ENCODE measurements around the gene PHRF1.

Gene PHRF1

GRCh38 chr11:630871-631270 lies 54.6 kb downstream of the PHRF1 start:
- no peak overlapping the region for H3K4me3 ChIP-seq (ENCODE audit: low read depth, low read length)
- in situ Hi-C loops (cut with HindIII; ENCODE audit: low sequenced_read_pairs) = no loop called here
- no peak for DNase-seq (ENCODE audit: low read depth)
- TF ChIP-seq CTCF (IDR thresholded peaks at IDR 0.05; ENCODE audit: low read depth, low read length, missing control alignments) = no peak

GRCh38 chr11:635945-636510 lies 59.8 kb downstream of the PHRF1 start:
- no peak for TF ChIP-seq CTCF (IDR thresholded peaks at IDR 0.05; ENCODE audit: low read depth, low read length, missing control alignments)
- in situ Hi-C loops (cut with HindIII; ENCODE audit: low sequenced_read_pairs) = no loop called here
- no peak for DNase-seq (ENCODE audit: low read depth)
- no peak overlapping the region for H3K4me3 ChIP-seq (ENCODE audit: low read depth, low read length)

GRCh38 chr11:636511-637332 lies 60.5 kb downstream of the PHRF1 start, which contains the start of gene DRD4:
TSS of gene DRD4 (plus strand) at chr11:637269. CDS start at chr11:637305, 36 bp downstream.
- DNase-seq (ENCODE audit: low read depth) = no peak
- TF ChIP-seq CTCF (IDR thresholded peaks at IDR 0.05; ENCODE audit: low read depth, low read length, missing control alignments) = no peak
- in situ Hi-C loops (cut with HindIII; ENCODE audit: low sequenced_read_pairs) = no loop called here
- H3K4me3 ChIP-seq (ENCODE audit: low read depth, low read length) = peak within 1 kb of the TSS; percentile 14

GRCh38 chr11:637333-637592 lies 61.0 kb downstream of the PHRF1 start:
- DNase-seq (ENCODE audit: low read depth) = no peak
- H3K4me3 ChIP-seq (ENCODE audit: low read depth, low read length) = peak overlapping the region; percentile 14
- no peak for TF ChIP-seq CTCF (IDR thresholded peaks at IDR 0.05; ENCODE audit: low read depth, low read length, missing control alignments)
- in situ Hi-C loops (cut with HindIII; ENCODE audit: low sequenced_read_pairs) = no loop called here

- TF ChIP-seq CTCF (IDR thresholded peaks at IDR 0.05; ENCODE audit: low read depth, low read length, missing control alignments) = no peak
- in situ Hi-C loops (cut with HindIII; ENCODE audit: low sequenced_read_pairs) = no loop called here
- H3K4me3 ChIP-seq (ENCODE audit: low read depth, low read length) = peak overlapping the region; percentile 14
- no peak for DNase-seq (ENCODE audit: low read depth)
Measured at GRCh38 chr11:637593-638521, 61.6 kb downstream of the PHRF1 start.

- peak; percentile 16 for DNase-seq (ENCODE audit: low read depth)
- no peak for TF ChIP-seq CTCF (IDR thresholded peaks at IDR 0.05; ENCODE audit: low read depth, low read length, missing control alignments)
- in situ Hi-C loops (cut with HindIII; ENCODE audit: low sequenced_read_pairs) = no loop called here
- no peak overlapping the region for H3K4me3 ChIP-seq (ENCODE audit: low read depth, low read length)
Measured at GRCh38 chr11:638631-639331, 62.5 kb downstream of the PHRF1 start.
